ENCODE measurements around the gene PIEZO2. TPM values are rescaled to one million over a fixed set of nuclear protein-coding genes. Genes with fewer than 3 reads are reported as not detected.

Gene PIEZO2
- total RNA-seq, 1 experiment from 2014 or later, result not detected

GRCh38 chr18:11070593-11070992 is 78.8 kb downstream of the PIEZO2 start:
- DNase-seq (ENCODE audit: low spot score), result no peak

DNA sequence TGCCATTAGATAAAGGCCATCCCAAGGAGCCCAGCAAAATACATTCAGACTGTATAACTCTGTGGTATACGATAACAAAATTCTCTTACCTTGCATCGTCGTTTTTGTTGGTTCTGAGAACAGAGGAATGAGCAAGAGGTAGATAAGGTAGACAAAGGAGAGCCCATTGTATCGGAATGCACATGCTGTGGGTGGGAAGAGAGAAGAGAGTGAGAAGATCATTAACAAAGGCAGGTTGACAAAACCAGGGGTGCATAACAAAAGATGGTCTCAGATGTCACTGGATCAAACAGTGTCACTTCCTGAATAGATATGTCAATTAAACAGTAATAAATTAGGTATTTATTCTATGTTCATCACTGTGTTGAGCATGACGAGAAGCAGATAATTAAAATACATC is 83.3 kb downstream of the PIEZO2 start:
- DNase-seq (ENCODE audit: low spot score), result no peak

GRCh38 chr18:11064727-11065460 is 84.5 kb downstream of the PIEZO2 start:
- no peak for DNase-seq (ENCODE audit: low spot score)

DNA sequence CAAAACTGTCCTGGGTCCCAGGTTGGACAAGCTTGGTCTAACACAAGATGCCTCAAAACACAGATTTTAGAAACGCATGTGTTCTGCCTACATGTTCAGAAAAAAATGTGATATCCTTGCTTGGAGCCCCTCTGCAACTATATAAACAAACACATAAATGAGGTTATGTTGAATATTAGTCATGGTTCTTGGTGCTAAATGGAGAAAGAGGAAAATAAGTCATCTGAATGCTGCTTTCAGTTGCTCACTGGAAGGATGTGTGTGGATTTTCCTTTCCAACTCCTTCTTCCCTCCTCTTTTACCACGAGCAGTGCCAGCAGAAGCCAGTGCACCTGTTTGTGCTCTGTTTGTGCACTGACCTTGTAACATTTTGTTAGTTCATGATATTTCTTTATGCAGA is 85.3 kb downstream of the PIEZO2 start:
- no peak for DNase-seq (ENCODE audit: low spot score)

GRCh38 chr18:11055721-11056120 is 93.6 kb downstream of the PIEZO2 start:
- no peak for DNase-seq (ENCODE audit: low spot score)

- DNase-seq (ENCODE audit: low spot score), result no peak
Measured at GRCh38 chr18:11054497-11054896, 94.9 kb downstream of the PIEZO2 start.

- no peak for DNase-seq (ENCODE audit: low spot score)
Measured at GRCh38 chr18:11053293-11053692, 96.1 kb downstream of the PIEZO2 start.

DNA sequence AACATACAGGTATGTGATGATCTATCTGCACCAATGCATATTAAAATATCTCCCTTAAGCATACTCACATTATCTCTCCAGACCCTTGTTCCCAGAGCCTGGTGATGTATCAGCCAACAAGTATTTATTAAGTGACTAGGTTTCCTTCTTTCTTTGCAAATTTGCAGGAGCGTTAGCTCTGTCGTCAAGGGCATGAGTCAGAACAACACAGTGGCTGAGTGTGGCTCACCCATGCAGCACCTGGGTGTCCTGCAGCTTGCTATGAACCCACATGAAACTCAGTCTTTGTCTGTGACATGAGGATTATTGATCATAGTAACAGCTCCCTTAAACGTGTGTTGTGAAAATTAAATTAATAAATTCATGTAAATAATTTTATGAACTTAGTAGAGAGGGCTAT is 96.6 kb downstream of the PIEZO2 start:
- no peak for DNase-seq (ENCODE audit: low spot score)

DNA sequence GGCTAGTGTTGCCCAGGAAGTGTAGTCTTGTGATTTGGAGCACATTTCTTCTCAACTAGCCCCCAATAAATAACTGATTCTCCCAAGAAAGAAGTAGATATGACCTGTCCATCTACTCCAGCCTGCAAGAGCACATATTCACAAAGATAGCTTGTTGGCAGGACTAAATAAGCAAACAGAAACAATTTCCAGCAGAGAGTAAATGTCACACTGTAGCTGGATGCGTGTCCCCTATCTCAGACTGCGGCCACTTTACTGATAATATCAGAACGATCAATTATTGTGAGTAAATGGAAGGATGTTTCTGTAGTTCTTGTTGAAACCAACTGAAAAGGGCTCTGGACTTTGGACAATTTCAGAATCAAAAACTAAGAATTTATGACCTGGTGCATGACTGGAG is 97.9 kb downstream of the PIEZO2 start:
- no peak for DNase-seq (ENCODE audit: low spot score)

DNA sequence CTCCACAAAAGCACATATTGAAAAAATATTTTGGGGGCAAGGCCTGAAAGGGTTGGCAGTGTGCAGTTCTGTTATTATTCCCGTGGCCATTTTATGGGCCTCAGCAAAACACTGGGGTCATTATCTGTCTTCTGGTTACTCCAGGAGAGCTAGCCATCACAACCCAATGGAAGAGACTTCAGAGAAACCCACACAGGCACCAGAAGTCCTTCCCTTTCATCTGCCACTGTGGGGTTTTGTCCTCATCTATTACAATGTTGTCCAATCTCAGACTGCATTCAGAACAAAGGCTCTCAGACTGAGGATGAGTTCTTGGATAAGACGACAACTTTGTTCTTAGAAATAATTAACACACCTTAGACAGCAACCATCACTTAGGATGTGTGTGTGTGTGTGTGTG is 98.4 kb downstream of the PIEZO2 start:
- no peak for DNase-seq (ENCODE audit: low spot score)

- no peak for DNase-seq (ENCODE audit: low spot score)
Measured at GRCh38 chr18:11047817-11048216, 101.6 kb downstream of the PIEZO2 start.

DNA sequence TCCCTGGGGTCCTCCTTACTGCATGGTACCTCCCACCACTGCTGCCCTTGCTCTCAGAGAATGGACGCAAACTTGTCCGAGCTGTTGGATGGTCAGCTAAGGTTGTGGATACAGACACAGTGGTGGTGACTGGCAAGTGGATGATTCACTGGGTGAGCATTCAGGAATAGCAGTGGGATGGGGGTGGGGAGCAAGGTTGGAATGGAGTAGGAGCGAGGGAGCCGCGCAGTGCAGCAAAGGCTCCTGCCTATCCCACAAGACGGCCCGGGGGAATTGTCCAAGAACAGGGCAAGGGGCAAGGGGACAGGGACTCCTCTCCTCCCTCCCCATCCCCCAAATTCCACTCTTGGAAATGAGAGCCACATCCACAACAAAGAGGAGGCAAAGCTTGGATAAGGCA is 102.2 kb downstream of the PIEZO2 start:
- DNase-seq (ENCODE audit: low spot score), result no peak

GRCh38 chr18:11046140-11046539 is 103.2 kb downstream of the PIEZO2 start:
- DNase-seq (ENCODE audit: low spot score), result no peak

- no peak for DNase-seq (ENCODE audit: low spot score)
Measured at GRCh38 chr18:11043694-11044093, 105.7 kb downstream of the PIEZO2 start.

DNA sequence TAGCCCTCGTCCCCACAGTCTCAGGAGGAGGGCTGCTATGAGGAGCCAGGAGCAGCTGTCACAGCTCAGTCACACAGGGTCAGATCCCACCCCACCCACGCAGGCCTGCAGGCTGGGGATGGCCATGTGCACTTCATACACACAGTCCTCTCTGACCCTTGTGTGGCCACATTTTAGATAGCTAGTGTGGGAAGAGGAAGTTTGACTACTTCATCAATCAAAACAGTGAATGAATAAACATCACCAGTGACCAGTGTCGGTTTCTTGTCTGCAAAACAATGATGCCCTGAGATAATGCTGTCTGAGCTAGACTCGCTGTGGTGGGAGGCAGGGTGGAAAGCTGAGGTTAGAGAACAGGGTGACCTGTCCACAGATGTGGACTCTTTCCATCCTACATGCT is 107.1 kb downstream of the PIEZO2 start:
- DNase-seq (ENCODE audit: low spot score), result no peak

DNA sequence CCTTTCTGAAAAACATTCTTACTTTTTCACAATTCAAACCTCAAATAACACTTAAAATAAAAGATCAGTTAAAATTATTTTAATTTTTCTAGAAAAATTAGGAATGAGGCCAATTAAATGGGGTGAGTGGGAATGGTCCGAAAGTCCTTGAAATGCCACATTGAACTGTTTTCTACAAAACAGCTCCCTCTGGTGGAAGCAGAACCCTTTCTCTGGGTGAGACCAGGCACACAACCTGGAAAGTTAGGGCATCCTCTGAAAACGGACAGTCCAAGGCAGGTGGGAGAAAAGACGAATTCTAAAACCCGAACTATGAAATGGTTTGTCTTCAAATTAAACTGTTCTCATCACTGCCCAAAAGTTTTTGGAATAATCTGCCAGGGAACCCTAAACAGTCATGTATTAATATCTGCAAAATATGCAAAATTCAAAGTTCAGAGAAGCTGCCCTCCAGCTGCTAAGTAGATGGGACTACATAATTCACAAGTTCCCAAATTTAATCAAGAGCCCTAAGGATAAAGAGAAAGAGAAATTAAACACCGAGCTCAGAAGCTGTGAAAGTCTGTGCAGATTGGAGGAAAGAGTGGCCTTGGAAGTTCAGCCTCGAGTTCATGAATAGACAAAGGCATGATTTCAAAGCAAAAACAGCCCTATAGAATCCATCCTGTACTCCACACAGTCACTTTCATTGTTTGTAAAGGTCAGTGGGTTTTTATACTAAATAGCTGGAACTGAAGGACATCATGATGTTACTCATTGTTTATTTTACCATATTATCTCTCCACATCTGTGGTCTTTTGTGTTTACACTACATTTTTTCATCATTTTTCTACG is 108.3 kb downstream of the PIEZO2 start:
- DNase-seq (ENCODE audit: low spot score), result peak; percentile 79

GRCh38 chr18:11040359-11040758 is 109.0 kb downstream of the PIEZO2 start:
- no peak for DNase-seq (ENCODE audit: low spot score)

GRCh38 chr18:11037533-11038240 is 111.7 kb downstream of the PIEZO2 start:
- peak; percentile 54 for DNase-seq (ENCODE audit: low spot score)

DNA sequence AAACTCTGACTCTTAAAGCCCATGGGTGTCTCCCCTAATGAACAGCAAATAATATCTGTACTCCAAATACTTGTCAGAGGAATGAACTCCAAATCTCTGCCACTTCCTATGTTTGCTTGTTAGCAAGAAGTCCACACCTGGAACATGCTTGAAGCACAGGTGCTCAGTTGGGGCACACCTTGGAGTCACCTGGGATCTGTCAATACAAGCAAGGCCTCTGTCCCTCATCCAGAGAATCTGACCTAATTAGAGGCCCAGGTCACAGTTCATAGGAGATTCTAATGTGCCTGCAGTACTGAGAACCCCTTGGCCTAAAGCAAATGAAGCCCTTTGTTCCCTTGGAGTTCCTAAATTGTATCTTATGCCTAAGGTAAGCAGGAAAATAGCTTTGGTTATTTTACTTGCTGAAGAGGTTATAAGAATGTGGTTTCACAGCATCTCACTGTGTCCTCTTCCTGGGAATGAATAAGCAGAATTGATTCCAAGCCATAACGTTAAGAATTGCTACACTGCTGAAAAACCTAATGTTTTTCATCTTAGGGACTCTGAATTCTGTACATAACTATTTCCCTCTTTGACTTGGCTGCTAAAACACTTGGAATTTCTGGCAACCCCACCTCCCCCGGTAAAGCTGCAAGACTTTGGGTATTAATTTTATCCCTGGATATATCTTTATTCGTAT is 113.4 kb downstream of the PIEZO2 start:
- DNase-seq (ENCODE audit: low spot score), result no peak

GRCh38 chr18:11035376-11035775 is 114.0 kb downstream of the PIEZO2 start:
- no peak for DNase-seq (ENCODE audit: low spot score)

DNA sequence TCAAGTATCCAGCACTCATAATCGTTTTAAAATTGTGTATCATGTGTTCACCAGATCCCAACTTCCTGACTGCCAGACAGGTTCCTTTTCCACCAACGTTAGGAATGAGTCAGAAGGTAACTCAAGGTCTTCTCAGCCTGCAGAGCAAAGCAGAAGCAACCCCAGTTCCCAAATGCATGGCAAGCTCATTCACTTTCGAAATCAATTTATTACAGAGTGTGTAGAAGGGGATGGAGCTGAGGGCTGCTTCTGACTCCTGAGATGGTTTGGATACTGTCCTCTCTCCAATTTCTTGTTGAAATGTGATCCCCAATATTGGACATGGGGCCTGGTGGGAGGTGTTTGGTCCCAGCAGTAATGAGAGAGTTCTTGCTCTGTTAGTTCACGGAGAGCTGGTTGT is 114.5 kb downstream of the PIEZO2 start:
- DNase-seq (ENCODE audit: low spot score), result no peak

DNA sequence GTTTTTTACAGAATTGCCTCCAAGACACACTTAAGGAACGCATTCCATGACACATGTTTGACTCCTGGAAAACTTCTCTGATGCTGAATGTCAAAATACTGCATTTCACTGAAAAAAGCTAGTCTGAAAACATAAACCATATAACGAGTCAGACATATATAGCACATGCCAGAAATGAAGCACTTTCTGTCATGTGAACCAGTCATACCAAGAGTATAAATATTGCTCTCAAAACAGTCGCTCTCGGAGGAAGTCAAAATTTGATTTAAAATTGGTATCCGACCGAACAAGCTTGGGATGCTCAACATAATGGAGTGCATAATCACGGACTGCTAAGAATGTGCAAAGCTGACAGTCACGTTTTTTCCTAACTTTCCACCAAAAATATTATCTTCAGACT is 115.9 kb downstream of the PIEZO2 start:
- no peak for DNase-seq (ENCODE audit: low spot score)

All from HT-29 (cell line).